ENCODE results near the gene IFT81.
"Not testable (repeated sequence)": the region's sequence is repeated elsewhere in the genome, so short reads cannot be mapped to it uniquely, and the experiment has no call there.

The IFT81 gene

DNA sequence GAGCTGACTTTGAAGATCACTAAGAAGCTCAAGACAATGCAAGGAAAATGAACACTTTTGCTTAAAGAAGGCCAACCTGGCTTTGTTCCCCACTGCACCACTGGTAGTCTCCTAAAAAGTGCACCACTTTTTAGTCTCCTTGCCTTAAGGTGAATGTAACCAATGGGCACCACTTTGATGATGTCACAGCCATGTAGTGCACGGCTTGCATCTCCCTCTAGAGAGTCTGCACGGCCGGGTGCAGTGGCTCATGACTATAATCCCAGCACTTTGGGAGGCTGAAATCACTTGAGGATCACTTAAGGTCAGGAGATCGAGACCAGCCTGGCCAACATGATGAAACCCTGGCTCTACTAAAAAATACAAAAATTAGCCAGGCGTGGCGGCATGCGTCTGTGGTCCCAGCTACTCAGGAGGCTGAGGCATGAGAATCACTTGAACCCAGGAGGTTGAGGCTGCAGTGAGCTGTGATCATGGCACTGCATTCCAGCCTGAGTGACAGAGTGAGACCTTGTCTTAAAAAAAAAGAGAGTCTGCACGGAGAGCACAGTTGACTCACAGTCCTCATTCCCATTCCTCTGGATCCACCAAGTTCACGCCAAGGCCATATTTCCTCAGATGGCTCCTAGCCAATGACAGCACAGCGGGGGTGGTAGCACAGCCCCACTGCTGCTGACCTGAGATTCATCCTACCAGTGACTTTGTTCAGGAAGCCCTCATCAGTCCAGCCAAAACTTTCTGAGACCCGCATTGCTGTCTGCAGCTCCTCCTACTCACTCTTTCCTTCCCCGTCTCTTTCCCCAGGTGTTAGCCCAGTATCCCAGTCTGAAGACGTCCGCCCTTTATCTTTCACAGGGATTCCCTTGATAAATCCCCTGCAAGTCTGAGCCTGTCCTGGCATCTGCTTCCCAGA, 16.5 kb upstream of the IFT81 start:
- DNase-seq (ENCODE audit: extremely low spot score, insufficient read length, low read depth), result no peak
- FAIRE-seq, result no peak

- DNase-seq (ENCODE audit: extremely low spot score, insufficient read length, low read depth) (no peak), FAIRE-seq (no peak)
These were observed 15.7 kb upstream of the IFT81 start for GRCh38 chr12:110108309-110109036.

- DNase-seq (ENCODE audit: extremely low spot score, insufficient read length, low read depth) (no peak), FAIRE-seq (no peak)
These were observed 14.9 kb upstream of the IFT81 start for GRCh38 chr12:110109037-110109836.

DNA sequence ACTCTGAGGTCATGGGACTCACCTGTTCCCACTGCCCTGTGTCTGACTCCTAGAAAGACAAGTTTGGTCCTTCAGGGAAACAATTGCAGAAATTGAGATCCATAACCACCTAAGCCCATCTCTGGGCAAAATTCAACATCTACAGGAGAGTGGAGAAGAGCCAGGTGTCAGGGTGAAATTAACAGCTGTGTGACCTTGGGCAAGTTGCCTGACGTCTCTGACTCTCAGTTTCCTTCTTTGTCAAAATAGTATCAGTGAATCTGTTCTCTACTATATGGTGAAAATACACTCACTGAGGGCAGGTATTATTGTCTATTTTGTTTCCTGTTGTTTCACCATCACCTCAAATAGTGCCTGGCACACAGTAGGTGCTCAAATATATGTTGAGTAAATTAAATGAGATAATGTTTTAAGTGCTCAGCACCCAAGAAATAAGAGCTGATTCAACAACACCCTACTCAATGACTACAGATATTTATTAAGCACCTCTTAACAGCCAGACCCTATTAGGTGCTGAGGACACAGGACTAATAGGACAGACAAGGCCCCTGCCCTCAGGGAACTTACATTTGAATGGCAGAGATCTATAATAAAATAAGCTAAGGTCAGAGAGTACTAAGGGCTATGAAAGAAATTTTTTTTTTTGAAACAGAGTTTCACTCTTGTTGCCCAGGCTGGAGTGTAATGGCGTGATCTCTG, 14.2 kb upstream of the IFT81 start:
- FAIRE-seq (no peak), DNase-seq (ENCODE audit: extremely low spot score, insufficient read length, low read depth) (no peak)

GRCh38 chr12:110111476-110112334, 12.5 kb upstream of the IFT81 start:
- no peak for FAIRE-seq
- DNase-seq (ENCODE audit: extremely low spot score, insufficient read length, low read depth), result no peak

- FAIRE-seq (no peak), DNase-seq (ENCODE audit: extremely low spot score, insufficient read length, low read depth) (no peak)
These were observed 11.9 kb upstream of the IFT81 start for GRCh38 chr12:110112335-110112660.

- FAIRE-seq (no peak), DNase-seq (ENCODE audit: extremely low spot score, insufficient read length, low read depth) (no peak)
These were observed 9.6 kb upstream of the IFT81 start for GRCh38 chr12:110114528-110114937.

GRCh38 chr12:110115675-110116074, 8.5 kb upstream of the IFT81 start:
- DNase-seq (ENCODE audit: extremely low spot score, insufficient read length, low read depth), result no peak
- FAIRE-seq, result no peak

DNA sequence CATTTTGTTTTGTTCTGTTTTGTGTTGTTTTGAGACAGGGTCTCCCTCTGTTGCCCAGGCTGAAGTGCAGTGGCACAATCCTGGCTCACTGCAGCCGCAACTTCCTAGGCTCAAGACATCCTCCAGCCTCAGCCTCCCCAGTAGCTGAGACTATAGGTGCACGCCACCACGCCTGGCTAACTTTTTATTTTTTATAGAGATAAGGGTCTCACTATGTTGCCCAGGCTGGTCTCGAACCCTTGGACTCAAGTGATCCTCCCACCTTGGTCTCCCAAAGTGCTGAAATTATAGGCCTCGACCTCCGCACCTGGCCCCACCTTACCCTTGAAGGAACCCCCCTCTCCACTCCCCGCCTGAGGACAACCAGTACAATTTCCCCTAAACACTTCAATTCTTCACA, 7.5 kb upstream of the IFT81 start:
- DNase-seq (ENCODE audit: extremely low spot score, insufficient read length, low read depth), result no peak
- FAIRE-seq, result no peak

DNA sequence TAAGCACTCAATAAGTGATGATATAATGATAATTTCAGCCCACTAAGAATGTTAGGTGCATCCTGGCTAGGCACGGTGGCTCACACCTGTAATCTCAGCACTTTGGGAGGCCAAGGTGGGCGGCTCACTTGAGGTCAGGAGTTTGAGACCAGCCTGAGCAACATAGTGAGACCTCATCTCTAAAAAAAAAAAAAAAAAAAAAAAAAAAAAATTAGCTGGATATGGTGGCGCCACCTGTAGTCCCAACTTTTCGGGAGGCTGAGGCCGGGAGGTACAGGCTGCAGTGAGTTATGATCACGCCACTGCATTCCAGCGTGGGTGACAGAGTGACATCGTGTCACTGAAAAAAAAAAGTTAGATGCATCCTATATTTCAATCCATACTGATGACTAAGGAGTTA, 6.9 kb upstream of the IFT81 start:
- not testable (repeated sequence) for DNase-seq (ENCODE audit: extremely low spot score, insufficient read length, low read depth); FAIRE-seq

GRCh38 chr12:110117956-110118685, 6.0 kb upstream of the IFT81 start:
- no peak for FAIRE-seq
- DNase-seq (ENCODE audit: extremely low spot score, insufficient read length, low read depth), result no peak

GRCh38 chr12:110122929-110123328, 1.2 kb upstream of the IFT81 start:
- FAIRE-seq (no peak), DNase-seq (ENCODE audit: extremely low spot score, insufficient read length, low read depth) (no peak)

- FAIRE-seq, result no peak
- no peak for DNase-seq (ENCODE audit: extremely low spot score, insufficient read length, low read depth)
These were observed 263 bp upstream of the IFT81 start for GRCh38 chr12:110123919-110124268.

- DNase-seq (ENCODE audit: extremely low spot score, insufficient read length, low read depth), result no peak
- FAIRE-seq, result no peak
These were observed 2.4 kb downstream of the IFT81 start for GRCh38 chr12:110126557-110126956.

GRCh38 chr12:110134691-110135411, 10.7 kb downstream of the IFT81 start:
- FAIRE-seq (peak; percentile 18), DNase-seq (ENCODE audit: extremely low spot score, insufficient read length, low read depth) (no peak)

DNA sequence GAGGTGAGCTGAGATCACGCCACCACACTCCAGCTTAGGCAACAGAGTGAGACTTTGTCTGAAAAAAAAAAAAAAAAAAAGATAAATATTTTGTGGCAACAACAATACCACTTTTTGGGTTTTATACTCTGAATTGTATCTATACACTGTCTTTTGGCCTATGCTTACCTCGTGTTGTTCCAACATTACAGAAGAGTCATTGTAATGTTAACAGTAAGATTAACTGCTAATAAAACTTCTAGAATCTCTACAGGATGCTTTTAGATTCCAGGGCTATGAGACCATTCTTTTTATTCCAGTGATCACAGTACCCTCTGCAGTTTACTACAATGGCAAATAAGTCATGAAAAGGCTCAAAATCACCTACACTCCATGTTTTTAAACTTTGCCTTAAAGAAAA, 11.6 kb downstream of the IFT81 start:
- no peak for FAIRE-seq
- no peak for DNase-seq (ENCODE audit: extremely low spot score, insufficient read length, low read depth)

GRCh38 chr12:110137786-110138185, 13.6 kb downstream of the IFT81 start:
- DNase-seq (ENCODE audit: extremely low spot score, insufficient read length, low read depth), result no peak
- FAIRE-seq, result no peak

- no peak for DNase-seq (ENCODE audit: extremely low spot score, insufficient read length, low read depth)
These were observed 17.2 kb downstream of the IFT81 start for GRCh38 chr12:110141389-110141788.

More at GRCh38 chr12:110141389-110141788, 17.2 kb downstream of the IFT81 start:
- no peak for FAIRE-seq

All from GM18507 (cell line).